Heart left ventricle (tissue), 13 donors: ENCODE data around the gene MED22.

Experiments used
- CTCF ChIP-seq, 12 donors: fragments of 200-600 bp; sonication (generic) in 4 of 12; IDR thresholded peaks; one replicate each; pipeline versions ENCODE4 v1.5.0 to v1.8.0; 2018 to 2022; ENCODE audit warnings: antibody characterized with exemption in 12 of 12, mild to moderate bottlenecking in 5 of 12
- POLR2A ChIP-seq, 2 donors: fragments of 450-650 bp; IDR thresholded peaks; one replicate each; pipeline ENCODE4 v1.6.1; 2017; ENCODE audit warnings: antibody characterized with exemption in 2 of 2, mild to moderate bottlenecking in 2 of 2, moderate library complexity in 2 of 2
- donor health status: ischemic (EF 13 %, LVEDD 7.1; RV severe dilation, severe dysfunction).
- donor health status: DM: no; HTN: yes; CAD: no.
- donor health status: DM: no; HTN: no; CAD: no.
- donor health status: ischemic (EF 25% LVEDD 6.9; RV normal size, moderate dysfunction).
- donor health status: ischemic (EF 25% LVEDD 5.7; RV mildly dilated, moderate dysfunction).
- donor health status: ischemic (EF 35%, LVEDD 5.7; RV mildly dilated, moderate dysfunction).
- donor health status: nonischemic (EF 11% LVEDD 7.7; RV severe dilation, severe dysfunction).
- donor health status: DM: yes; HTN: yes; CAD: no.
- donor health status: PGD.
- donor health status: ischemic (EF 29% LVEDD 5.4; RV normal size, mild dysfunction).
- donor health status: nonischemic (EF 23%, LVEDD 6.1; RV moderate dilation, normal function).

- TF ChIP-seq CTCF (IDR thresholded peaks at IDR 0.05) = no peak
- no peak for TF ChIP-seq POLR2A (IDR thresholded peaks at IDR 0.05)
Observed at GRCh38 chr9:133394687-133395271, 46.8 kb upstream of the MED22 start.
